Gastroesophageal sphincter (tissue), 3 donors: ENCODE data around the gene IFIT1.

Source experiments
- CTCF ChIP-seq, 4 experiments: fragments of 200-600 bp in 2 of 4; fragments of 450-650 bp in 2 of 4; sonication (generic) in 1 of 4; IDR thresholded peaks; one replicate each; pipeline ENCODE4 v1.5.1; 2017 to 2019; ENCODE audit warnings: antibody characterized with exemption in 4 of 4, mild to moderate bottlenecking in 2 of 4, moderate library complexity in 2 of 4
- EP300 ChIP-seq: sonication (generic); formaldehyde crosslinking; IDR thresholded peaks from one replicate; pipeline ENCODE4 v1.6.1; 2017; ENCODE audit warnings: antibody characterized with exemption, mild to moderate bottlenecking
- POLR2A ChIP-seq, 2 donors: fragments of 450-650 bp; IDR thresholded peaks; one replicate each; pipeline ENCODE4 v1.6.1; 2017; ENCODE audit warnings: antibody characterized with exemption in 2 of 2, mild to moderate bottlenecking in 2 of 2, moderate library complexity in 1 of 2

- TF ChIP-seq CTCF (IDR thresholded peaks at IDR 0.05) (no peak), POLR2A (IDR thresholded peaks at IDR 0.05) (no peak), EP300 (no peak)
Observed at GRCh38 chr10:89377705-89378637, 14.5 kb upstream of the IFIT1 start, which contains the start of gene IFIT1B.
